HepG2 (cell line): ENCODE measurements around the gene AEN. TPM values are rescaled to one million over a fixed set of nuclear protein-coding genes. Genes with fewer than 3 reads are reported as not detected.

Experiments used
- CEBPB ChIP-seq: IDR thresholded peaks from 2 replicates; pipeline ENCODE4 v1.6.1; 2011; ENCODE audit warnings: low read depth, low read length, improper control_type of control experiment, borderline replicate concordance
- ZFX ChIP-seq: sonication (generic); formaldehyde crosslinking; IDR thresholded peaks from 2 replicates; pipeline ENCODE4 v1.4.0; 2020; ENCODE audit warnings: mild to moderate bottlenecking, low read depth, missing genetic modification reagents, moderate library complexity
- polyA plus RNA-seq, 8 experiments: library from polyadenylated mRNA; depleted of rRNA in 3 of 8; stranded (reverse) in 7 of 8; unstranded in 1 of 8; fragments of >200 nt; fragmentation: Illumina TruSeq in 4 of 8; extraction: Trizol in 4 of 8; gene quantifications; 2 replicates each; pipeline versions ENCODE4 v1.2.1 to v1.2.3, GENCODE V29; 2011 to 2016; ENCODE audit warnings: low read depth in 4 of 8, missing spikeins in 1 of 8, mixed read lengths in 1 of 8; ENCODE audit not compliant: insufficient read depth in 1 of 8
- total RNA-seq, 5 experiments: library from RNA; depleted of rRNA; stranded (reverse); fragments of >200 nt; fragmentation: Illumina TruSeq; extraction: Trizol; gene quantifications; 2 replicates each; pipeline ENCODE4 v1.2.3, GENCODE V29; 2016; ENCODE audit warnings: low read depth in 1 of 5
- TF ChIP-seq, protein P1 (sequence below): sonication (generic); formaldehyde crosslinking; IDR thresholded peaks from one replicate; pipeline ENCODE4 v1.5.1; 2020; ENCODE audit warnings: mild to moderate bottlenecking, missing genetic modification reagents; ENCODE audit errors: not compliant biosample characterization
- TF ChIP-seq, protein P2 (sequence below): sonication (generic); formaldehyde crosslinking; IDR thresholded peaks from 2 replicates; pipeline ENCODE4 v1.5.1; 2020; ENCODE audit warnings: mild to moderate bottlenecking, missing genetic modification reagents, moderate library complexity
- TF ChIP-seq, protein P3 (sequence below): sonication (generic); formaldehyde crosslinking; IDR thresholded peaks from 2 replicates; pipeline ENCODE4 v1.8.1; 2023; ENCODE audit warnings: missing genetic modification reagents, inconsistent platforms, borderline replicate concordance
- TF ChIP-seq, protein P4 (sequence below): sonication (generic); formaldehyde crosslinking; IDR thresholded peaks from 2 replicates; pipeline ENCODE4 v1.4.0; 2020; ENCODE audit warnings: missing genetic modification reagents

AEN gene
- total and polyA plus RNA-seq, 2 of the 13 experiments (the other 11 are each of a cell fraction or from before 2014, with no cell fraction given), result 51.3 to 118 TPM

DNA sequence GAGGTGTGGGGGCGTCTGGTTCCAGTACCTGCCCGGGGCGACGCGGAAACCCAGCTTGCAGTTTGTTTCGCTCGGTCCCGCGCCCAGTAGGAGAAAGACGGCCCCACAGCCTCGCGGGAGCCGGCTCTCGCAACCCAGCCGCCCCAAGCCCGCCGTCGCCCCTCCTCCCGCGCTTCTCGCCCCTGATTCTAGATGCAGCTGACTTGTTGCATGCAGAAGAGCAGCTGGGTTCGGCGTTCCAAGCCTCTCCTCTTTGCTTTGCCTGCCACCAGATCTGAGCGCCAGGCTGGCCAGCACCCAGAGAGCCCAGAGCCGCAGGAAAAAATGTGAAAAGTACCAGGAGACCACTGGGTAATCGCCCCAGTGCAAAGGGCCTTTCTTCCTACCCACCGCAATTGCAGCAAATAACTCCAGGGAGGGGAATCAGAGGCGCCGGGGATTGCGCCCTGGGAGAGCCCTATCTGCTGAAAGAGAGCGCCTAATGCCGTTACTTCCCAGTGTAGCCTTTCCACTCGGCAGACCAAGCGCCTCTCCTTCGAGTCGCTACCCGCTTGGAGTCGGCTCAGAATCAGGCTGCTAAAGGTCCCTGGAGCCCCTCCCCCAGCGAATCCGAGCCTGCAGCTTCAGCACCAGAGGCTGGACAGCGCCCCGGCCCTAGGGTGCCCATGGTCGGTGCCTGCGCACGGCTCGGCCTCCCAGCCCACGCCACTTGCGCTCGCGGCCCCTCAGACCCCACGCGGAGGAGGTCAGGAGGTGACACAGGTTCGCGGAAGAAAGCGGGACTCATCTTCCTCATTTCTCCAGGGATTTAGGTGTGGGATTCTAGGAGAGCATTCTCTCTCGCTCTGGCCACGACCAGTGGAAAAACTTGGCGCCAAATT lies 15.7 kb upstream of the AEN start (continued):
- TF ChIP-seq, protein P1, sequence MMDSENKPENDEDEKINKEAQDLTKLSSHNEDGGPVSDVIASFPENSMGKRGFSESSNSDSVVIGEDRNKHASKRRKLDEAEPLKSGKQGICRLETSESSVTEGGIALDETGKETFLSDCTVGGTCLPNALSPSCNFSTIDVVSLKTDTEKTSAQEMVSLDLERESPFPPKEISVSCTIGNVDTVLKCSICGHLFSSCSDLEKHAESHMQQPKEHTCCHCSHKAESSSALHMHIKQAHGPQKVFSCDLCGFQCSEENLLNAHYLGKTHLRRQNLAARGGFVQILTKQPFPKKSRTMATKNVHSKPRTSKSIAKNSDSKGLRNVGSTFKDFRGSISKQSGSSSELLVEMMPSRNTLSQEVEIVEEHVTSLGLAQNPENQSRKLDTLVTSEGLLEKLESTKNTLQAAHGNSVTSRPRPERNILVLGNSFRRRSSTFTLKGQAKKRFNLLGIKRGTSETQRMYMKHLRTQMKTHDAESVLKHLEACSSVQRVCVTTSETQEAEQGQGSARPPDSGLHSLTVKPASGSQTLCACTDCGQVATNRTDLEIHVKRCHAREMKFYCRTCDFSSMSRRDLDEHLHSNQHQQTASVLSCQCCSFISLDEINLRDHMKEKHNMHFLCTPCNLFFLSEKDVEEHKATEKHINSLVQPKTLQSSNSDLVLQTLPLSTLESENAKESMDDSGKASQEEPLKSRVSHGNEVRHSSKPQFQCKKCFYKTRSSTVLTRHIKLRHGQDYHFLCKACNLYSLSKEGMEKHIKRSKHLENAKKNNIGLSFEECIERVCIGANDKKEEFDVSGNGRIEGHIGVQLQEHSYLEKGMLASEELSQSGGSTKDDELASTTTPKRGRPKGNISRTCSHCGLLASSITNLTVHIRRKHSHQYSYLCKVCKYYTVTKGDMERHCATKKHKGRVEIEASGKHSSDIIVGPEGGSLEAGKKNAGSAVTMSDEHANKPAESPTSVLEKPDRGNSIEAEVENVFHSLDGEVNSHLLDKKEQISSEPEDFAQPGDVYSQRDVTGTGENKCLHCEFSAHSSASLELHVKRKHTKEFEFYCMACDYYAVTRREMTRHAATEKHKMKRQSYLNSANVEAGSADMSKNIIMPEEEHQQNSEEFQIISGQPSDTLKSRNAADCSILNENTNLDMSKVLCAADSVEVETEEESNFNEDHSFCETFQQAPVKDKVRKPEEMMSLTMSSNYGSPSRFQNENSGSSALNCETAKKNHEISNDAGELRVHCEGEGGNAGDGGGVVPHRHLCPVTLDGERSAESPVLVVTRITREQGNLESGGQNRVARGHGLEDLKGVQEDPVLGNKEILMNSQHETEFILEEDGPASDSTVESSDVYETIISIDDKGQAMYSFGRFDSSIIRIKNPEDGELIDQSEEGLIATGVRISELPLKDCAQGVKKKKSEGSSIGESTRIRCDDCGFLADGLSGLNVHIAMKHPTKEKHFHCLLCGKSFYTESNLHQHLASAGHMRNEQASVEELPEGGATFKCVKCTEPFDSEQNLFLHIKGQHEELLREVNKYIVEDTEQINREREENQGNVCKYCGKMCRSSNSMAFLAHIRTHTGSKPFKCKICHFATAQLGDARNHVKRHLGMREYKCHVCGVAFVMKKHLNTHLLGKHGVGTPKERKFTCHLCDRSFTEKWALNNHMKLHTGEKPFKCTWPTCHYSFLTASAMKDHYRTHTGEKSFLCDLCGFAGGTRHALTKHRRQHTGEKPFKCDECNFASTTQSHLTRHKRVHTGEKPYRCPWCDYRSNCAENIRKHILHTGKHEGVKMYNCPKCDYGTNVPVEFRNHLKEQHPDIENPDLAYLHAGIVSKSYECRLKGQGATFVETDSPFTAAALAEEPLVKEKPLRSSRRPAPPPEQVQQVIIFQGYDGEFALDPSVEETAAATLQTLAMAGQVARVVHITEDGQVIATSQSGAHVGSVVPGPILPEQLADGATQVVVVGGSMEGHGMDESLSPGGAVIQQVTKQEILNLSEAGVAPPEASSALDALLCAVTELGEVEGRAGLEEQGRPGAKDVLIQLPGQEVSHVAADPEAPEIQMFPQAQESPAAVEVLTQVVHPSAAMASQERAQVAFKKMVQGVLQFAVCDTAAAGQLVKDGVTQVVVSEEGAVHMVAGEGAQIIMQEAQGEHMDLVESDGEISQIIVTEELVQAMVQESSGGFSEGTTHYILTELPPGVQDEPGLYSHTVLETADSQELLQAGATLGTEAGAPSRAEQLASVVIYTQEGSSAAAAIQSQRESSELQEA (CRISPR knock-in tag), result no peak
- no peak for TF ChIP-seq CEBPB
- no peak for TF ChIP-seq ZFX (CRISPR knock-in tag)
- TF ChIP-seq, protein P2, sequence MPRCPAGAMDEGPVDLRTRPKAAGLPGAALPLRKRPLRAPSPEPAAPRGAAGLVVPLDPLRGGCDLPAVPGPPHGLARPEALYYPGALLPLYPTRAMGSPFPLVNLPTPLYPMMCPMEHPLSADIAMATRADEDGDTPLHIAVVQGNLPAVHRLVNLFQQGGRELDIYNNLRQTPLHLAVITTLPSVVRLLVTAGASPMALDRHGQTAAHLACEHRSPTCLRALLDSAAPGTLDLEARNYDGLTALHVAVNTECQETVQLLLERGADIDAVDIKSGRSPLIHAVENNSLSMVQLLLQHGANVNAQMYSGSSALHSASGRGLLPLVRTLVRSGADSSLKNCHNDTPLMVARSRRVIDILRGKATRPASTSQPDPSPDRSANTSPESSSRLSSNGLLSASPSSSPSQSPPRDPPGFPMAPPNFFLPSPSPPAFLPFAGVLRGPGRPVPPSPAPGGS, result no peak
- TF ChIP-seq, protein P3, sequence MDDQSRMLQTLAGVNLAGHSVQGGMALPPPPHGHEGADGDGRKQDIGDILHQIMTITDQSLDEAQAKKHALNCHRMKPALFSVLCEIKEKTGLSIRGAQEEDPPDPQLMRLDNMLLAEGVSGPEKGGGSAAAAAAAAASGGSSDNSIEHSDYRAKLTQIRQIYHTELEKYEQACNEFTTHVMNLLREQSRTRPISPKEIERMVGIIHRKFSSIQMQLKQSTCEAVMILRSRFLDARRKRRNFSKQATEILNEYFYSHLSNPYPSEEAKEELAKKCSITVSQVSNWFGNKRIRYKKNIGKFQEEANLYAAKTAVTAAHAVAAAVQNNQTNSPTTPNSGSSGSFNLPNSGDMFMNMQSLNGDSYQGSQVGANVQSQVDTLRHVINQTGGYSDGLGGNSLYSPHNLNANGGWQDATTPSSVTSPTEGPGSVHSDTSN (CRISPR knock-in tag), result 0 out of 2 replicates have a peak, but pooled peaks have one; percentile 40
- TF ChIP-seq, protein P4, sequence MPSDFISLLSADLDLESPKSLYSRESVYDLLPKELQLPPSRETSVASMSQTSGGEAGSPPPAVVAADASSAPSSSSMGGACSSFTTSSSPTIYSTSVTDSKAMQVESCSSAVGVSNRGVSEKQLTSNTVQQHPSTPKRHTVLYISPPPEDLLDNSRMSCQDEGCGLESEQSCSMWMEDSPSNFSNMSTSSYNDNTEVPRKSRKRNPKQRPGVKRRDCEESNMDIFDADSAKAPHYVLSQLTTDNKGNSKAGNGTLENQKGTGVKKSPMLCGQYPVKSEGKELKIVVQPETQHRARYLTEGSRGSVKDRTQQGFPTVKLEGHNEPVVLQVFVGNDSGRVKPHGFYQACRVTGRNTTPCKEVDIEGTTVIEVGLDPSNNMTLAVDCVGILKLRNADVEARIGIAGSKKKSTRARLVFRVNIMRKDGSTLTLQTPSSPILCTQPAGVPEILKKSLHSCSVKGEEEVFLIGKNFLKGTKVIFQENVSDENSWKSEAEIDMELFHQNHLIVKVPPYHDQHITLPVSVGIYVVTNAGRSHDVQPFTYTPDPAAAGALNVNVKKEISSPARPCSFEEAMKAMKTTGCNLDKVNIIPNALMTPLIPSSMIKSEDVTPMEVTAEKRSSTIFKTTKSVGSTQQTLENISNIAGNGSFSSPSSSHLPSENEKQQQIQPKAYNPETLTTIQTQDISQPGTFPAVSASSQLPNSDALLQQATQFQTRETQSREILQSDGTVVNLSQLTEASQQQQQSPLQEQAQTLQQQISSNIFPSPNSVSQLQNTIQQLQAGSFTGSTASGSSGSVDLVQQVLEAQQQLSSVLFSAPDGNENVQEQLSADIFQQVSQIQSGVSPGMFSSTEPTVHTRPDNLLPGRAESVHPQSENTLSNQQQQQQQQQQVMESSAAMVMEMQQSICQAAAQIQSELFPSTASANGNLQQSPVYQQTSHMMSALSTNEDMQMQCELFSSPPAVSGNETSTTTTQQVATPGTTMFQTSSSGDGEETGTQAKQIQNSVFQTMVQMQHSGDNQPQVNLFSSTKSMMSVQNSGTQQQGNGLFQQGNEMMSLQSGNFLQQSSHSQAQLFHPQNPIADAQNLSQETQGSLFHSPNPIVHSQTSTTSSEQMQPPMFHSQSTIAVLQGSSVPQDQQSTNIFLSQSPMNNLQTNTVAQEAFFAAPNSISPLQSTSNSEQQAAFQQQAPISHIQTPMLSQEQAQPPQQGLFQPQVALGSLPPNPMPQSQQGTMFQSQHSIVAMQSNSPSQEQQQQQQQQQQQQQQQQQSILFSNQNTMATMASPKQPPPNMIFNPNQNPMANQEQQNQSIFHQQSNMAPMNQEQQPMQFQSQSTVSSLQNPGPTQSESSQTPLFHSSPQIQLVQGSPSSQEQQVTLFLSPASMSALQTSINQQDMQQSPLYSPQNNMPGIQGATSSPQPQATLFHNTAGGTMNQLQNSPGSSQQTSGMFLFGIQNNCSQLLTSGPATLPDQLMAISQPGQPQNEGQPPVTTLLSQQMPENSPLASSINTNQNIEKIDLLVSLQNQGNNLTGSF (CRISPR knock-in tag), result 0 out of 2 replicates have a peak, but pooled peaks have one; percentile 56
